GM12891 (cell line): ENCODE measurements around the gene ATN1.

Experiments used
- PAX5 ChIP-seq: IDR thresholded peaks from 2 replicates; pipeline ENCODE4 v1.6.1; 2011; ENCODE audit warnings: low read length, moderate library complexity, mild to moderate bottlenecking; ENCODE audit not compliant: insufficient read depth, severe bottlenecking
- POLR2A ChIP-seq: IDR thresholded peaks from 2 replicates; pipeline ENCODE4 v1.6.1; 2011; ENCODE audit warnings: low read depth, low read length, control low read depth
- POLR2AphosphoS5 ChIP-seq: IDR thresholded peaks from 2 replicates; pipeline ENCODE4 v1.6.1; 2011; ENCODE audit warnings: low read depth, low read length, control low read depth
- SPI1 ChIP-seq: IDR thresholded peaks from 2 replicates; pipeline ENCODE4 v1.6.1; 2011; ENCODE audit warnings: low read depth, low read length, control low read depth
- TAF1 ChIP-seq: IDR thresholded peaks from 2 replicates; pipeline ENCODE4 v1.6.1; 2011; ENCODE audit warnings: low read depth, low read length, control low read depth

DNA sequence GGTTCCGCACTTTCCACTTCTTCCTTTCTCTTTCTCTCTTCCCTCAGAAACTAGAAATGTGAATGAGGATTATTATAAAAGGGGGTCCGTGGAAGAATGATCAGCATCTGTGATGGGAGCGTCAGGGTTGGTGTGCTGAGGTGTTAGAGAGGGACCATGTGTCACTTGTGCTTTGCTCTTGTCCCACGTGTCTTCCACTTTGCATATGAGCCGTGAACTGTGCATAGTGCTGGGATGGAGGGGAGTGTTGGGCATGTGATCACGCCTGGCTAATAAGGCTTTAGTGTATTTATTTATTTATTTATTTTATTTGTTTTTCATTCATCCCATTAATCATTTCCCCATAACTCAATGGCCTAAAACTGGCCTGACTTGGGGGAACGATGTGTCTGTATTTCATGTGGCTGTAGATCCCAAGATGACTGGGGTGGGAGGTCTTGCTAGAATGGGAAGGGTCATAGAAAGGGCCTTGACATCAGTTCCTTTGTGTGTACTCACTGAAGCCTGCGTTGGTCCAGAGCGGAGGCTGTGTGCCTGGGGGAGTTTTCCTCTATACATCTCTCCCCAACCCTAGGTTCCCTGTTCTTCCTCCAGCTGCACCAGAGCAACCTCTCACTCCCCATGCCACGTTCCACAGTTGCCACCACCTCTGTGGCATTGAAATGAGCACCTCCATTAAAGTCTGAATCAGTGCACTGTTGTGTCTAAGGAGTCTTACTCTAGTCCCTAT, 4.6 kb upstream of the ATN1 start:
- TF ChIP-seq POLR2AphosphoS5 (no peak), POLR2A (no peak), TAF1 (no peak), SPI1 (no peak), PAX5 (no peak)
